ENCODE data around the gene GADD45GIP1.

GRCh38 chr19:12936582-12936981 lies 20.4 kb downstream of the GADD45GIP1 start:
- no peak for TF ChIP-seq ZBTB7A (IDR thresholded peaks at IDR 0.05; ENCODE audit: low read depth)
- no peak for TF ChIP-seq TEAD4 (IDR thresholded peaks at IDR 0.05)
- no peak for TF ChIP-seq RAD21 (IDR thresholded peaks at IDR 0.05; ENCODE audit: low read depth)
- no peak for TF ChIP-seq TAF1 (IDR thresholded peaks at IDR 0.05; ENCODE audit: low read depth)
